ENCODE data around the gene PPP2R5B. TPM values are rescaled to one million over a fixed set of nuclear protein-coding genes. Genes with fewer than 3 reads are reported as not detected.

The PPP2R5B gene
- total RNA-seq, 2 experiments from 2014 or later: 8.6 to 16.2 TPM

DNA sequence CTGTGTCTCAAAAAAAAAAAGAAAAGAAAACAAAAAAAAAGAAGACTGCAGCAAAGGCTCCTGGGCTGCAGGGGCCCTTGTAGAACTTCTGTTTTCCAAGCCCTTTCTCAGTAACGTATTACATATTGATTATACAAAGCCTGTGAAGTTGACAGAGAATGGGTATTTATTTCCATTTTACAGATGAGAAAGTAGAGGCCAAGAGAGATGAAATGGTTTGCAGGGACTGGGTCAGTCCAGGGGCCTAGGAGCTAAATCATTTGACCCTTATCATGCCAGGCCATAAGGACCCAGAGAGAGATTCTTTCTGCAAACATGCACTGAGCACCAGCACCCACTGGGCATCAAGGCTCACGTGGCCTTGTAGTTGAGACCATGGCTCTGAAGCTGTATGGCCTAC lies 4.5 kb downstream of the PPP2R5B start:
- no peak overlapping the region for H3K4me2 ChIP-seq (ENCODE audit: low read length)
- H3K9me3 ChIP-seq (ENCODE audit: low read length): no peaks in the 10 kb centered on the region
- H3K36me3 ChIP-seq (ENCODE audit: insufficient read depth, low read length): peaks cover 11% of the 10 kb centered on the region; the same call in 1 of the 2 replicates
- H3K4me3 ChIP-seq (ENCODE audit: low read depth, low read length, poor library complexity, severe bottlenecking): no peak overlapping the region
- no peak for DNase-seq (ENCODE audit: low spot score)
- TF ChIP-seq CTCF (conservative IDR thresholded peaks at IDR 0.05; ENCODE audit: low read length) (no peak), EZH2phosphoT487 (IDR thresholded peaks at IDR 0.05; ENCODE audit: borderline replicate concordance, low read depth, low read length) (no peak)
- peaks cover 12% of the 10 kb centered on the region for H3K4me1 ChIP-seq (ENCODE audit: insufficient read depth, low read length, poor library complexity, severe bottlenecking)
- no peaks in the 10 kb centered on the region for H3K9me2 ChIP-seq (ENCODE audit: insufficient read depth, low read length)
- intact Hi-C loops (cut with micrococcal nuclease; ENCODE audit: unreplicated experiment): no loop called here
- POLR2A ChIA-PET: no interaction called here
- H3K27ac ChIP-seq (ENCODE audit: low read depth, low read length, poor library complexity, severe bottlenecking): no peak overlapping the region
- H3K79me2 ChIP-seq (ENCODE audit: insufficient read depth, low read depth, low read length): no peaks in the 10 kb centered on the region; the same call in 1 of the 2 replicates
- no peaks in the 10 kb centered on the region for H4K20me1 ChIP-seq (ENCODE audit: insufficient read depth, low read length)
- BruUV-seq (replicated peaks): no TSS peak
- CTCF ChIA-PET (ENCODE audit: unreplicated experiment): no interaction called here
- H2AFZ ChIP-seq (ENCODE audit: low read length): no peak overlapping the region

DNA sequence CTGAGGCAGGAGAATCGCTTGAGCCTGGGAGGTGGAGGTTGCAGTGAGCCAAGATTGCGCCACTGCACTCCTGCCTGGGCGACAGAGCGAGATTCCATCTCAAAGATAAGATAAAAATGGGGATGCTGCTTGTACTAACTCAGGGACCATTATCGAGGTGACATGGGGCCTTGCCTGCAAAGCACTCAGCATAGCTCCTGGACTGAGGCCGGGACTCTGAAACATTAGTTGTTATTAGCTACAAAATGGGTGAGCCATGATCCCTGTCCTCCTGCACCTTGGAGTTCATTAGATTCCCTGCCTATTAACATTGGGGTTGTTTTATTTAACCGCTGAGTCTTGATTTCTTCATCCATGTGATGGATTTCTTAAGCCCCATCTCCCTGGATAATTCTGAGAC lies 5.1 kb downstream of the PPP2R5B start:
- H3K4me1 ChIP-seq (ENCODE audit: insufficient read depth, low read length, poor library complexity, severe bottlenecking): peaks cover 8% of the 10 kb centered on the region
- no peaks in the 10 kb centered on the region for H3K9me2 ChIP-seq (ENCODE audit: insufficient read depth, low read length)
- H3K36me3 ChIP-seq (ENCODE audit: insufficient read depth, low read length): peaks cover 11% of the 10 kb centered on the region; the same call in 1 of the 2 replicates
- ChIA-PET POLR2A (interaction anchor here (0.7 to 0.8 kb wide), 2 partner anchors 33 to 45 kb away, joined by 3 to 4 read pairs; no protein-coding TSS in a partner anchor), CTCF (ENCODE audit: unreplicated experiment) (no interaction called here)
- intact Hi-C loops (cut with micrococcal nuclease; ENCODE audit: unreplicated experiment): no loop called here
- DNase-seq (ENCODE audit: low spot score): no peak
- H3K27ac ChIP-seq (ENCODE audit: low read depth, low read length, poor library complexity, severe bottlenecking): no peak overlapping the region
- no peak overlapping the region for H3K4me3 ChIP-seq (ENCODE audit: low read depth, low read length, poor library complexity, severe bottlenecking)
- no TSS peak for BruUV-seq (replicated peaks)
- no peaks in the 10 kb centered on the region for H3K9me3 ChIP-seq (ENCODE audit: low read length)
- TF ChIP-seq CTCF (conservative IDR thresholded peaks at IDR 0.05; ENCODE audit: low read length) (no peak), EZH2phosphoT487 (IDR thresholded peaks at IDR 0.05; ENCODE audit: borderline replicate concordance, low read depth, low read length) (no peak)
- H3K4me2 ChIP-seq (ENCODE audit: low read length): no peak overlapping the region
- no peaks in the 10 kb centered on the region for H4K20me1 ChIP-seq (ENCODE audit: insufficient read depth, low read length)
- H2AFZ ChIP-seq (ENCODE audit: low read length): no peak overlapping the region
- no peaks in the 10 kb centered on the region; the same call in 1 of the 2 replicates for H3K79me2 ChIP-seq (ENCODE audit: insufficient read depth, low read depth, low read length)

DNA sequence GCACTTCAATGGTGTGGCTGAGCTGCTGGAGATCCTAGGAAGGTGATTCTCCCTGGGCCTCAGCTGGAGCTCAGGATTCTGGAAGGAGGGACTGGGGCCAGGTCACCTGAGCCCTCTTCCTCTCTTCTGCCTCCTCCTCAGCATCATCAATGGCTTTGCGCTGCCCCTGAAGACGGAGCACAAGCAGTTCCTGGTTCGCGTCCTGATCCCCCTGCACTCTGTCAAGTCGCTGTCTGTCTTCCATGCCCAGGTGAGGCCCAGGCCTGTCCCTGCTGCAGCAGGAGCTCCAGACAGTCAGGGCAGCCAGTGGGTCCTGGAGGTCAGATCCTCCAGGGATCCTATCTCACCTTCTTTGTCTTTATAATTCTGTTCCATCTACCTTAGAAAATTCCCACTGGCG lies 5.9 kb downstream of the PPP2R5B start:
- H3K79me2 ChIP-seq (ENCODE audit: insufficient read depth, low read depth, low read length): no peaks in the 10 kb centered on the region
- CTCF ChIA-PET (ENCODE audit: unreplicated experiment): no interaction called here
- POLR2A ChIA-PET: interaction anchor here (0.5 kb wide), 1 partner anchor 180 kb away, joined by 4 read pairs; no protein-coding TSS in a partner anchor
- no peak overlapping the region for H2AFZ ChIP-seq (ENCODE audit: low read length)
- no peak overlapping the region for H3K27ac ChIP-seq (ENCODE audit: low read depth, low read length, poor library complexity, severe bottlenecking)
- H3K9me2 ChIP-seq (ENCODE audit: insufficient read depth, low read length): no peaks in the 10 kb centered on the region
- DNase-seq (ENCODE audit: low spot score): no peak
- no TSS peak for BruUV-seq (replicated peaks)
- no peaks in the 10 kb centered on the region for H3K9me3 ChIP-seq (ENCODE audit: low read length)
- peaks cover 2% of the 10 kb centered on the region for H3K4me1 ChIP-seq (ENCODE audit: insufficient read depth, low read length, poor library complexity, severe bottlenecking)
- no peak overlapping the region for H3K4me3 ChIP-seq (ENCODE audit: low read depth, low read length, poor library complexity, severe bottlenecking)
- no peak overlapping the region for H3K4me2 ChIP-seq (ENCODE audit: low read length)
- no peaks in the 10 kb centered on the region for H4K20me1 ChIP-seq (ENCODE audit: insufficient read depth, low read length)
- intact Hi-C loops (cut with micrococcal nuclease; ENCODE audit: unreplicated experiment): no loop called here
- peaks cover 11% of the 10 kb centered on the region; the same call in 1 of the 2 replicates for H3K36me3 ChIP-seq (ENCODE audit: insufficient read depth, low read length)
- TF ChIP-seq EZH2phosphoT487 (IDR thresholded peaks at IDR 0.05; ENCODE audit: borderline replicate concordance, low read depth, low read length) (no peak), CTCF (conservative IDR thresholded peaks at IDR 0.05; ENCODE audit: low read length) (no peak)

All from OCI-LY7 (cell line).